Loucy (cell line): ENCODE results near the gene BRI3.

Experiments used
- H2AFZ ChIP-seq: fragments of 200-600 bp; sonication (generic); 2 replicates; pipeline ENCODE4 v1.6.0; 2016; ENCODE audit warnings: antibody characterized with exemption, mild to moderate bottlenecking, low read length, moderate library complexity
- H3F3A ChIP-seq: fragments of 200-600 bp; 2 replicates; pipeline ENCODE4 v1.6.0; 2016; ENCODE audit warnings: antibody characterized with exemption, low read depth, mild to moderate bottlenecking
- H3K27me3 ChIP-seq: fragments of 200-600 bp; sonication (generic); 2 replicates; pipeline ENCODE4 v1.6.1; 2014; ENCODE audit warnings: low read length, mild to moderate bottlenecking; ENCODE audit not compliant: insufficient read depth, poor library complexity, severe bottlenecking
- H3K36me3 ChIP-seq: fragments of 200-600 bp; sonication (generic); 2 replicates; pipeline ENCODE4 v1.6.1; 2016; ENCODE audit warnings: low read length; ENCODE audit not compliant: insufficient read depth
- H3K4me1 ChIP-seq: fragments of 200-600 bp; sonication (generic); 2 replicates; pipeline ENCODE4 v1.5.1; 2014; ENCODE audit warnings: low read length, mild to moderate bottlenecking; ENCODE audit not compliant: insufficient read depth, poor library complexity, severe bottlenecking
- H3K4me2 ChIP-seq: fragments of 200-600 bp; sonication (generic); 2 replicates; pipeline ENCODE4 v1.6.0; 2014; ENCODE audit warnings: antibody characterized with exemption, low read length, low read depth, mild to moderate bottlenecking; ENCODE audit not compliant: poor library complexity, severe bottlenecking
- H3K4me3 ChIP-seq: fragments of 200-600 bp; sonication (generic); 2 replicates; pipeline ENCODE4 v1.5.1; 2014; ENCODE audit warnings: low read length, mild to moderate bottlenecking, mixed read lengths; ENCODE audit not compliant: poor library complexity, severe bottlenecking
- H3K79me2 ChIP-seq: fragments of 200-600 bp; sonication (generic); 2 replicates; pipeline ENCODE4 v1.6.1; 2014; ENCODE audit warnings: low read length; ENCODE audit not compliant: insufficient read depth
- H3K9ac ChIP-seq: fragments of 200-600 bp; sonication (generic); 2 replicates; pipeline ENCODE4 v1.6.0; 2014; ENCODE audit warnings: mild to moderate bottlenecking, low read depth, low read length, moderate library complexity; ENCODE audit not compliant: poor library complexity, severe bottlenecking
- H3K9me2 ChIP-seq: fragments of 200-600 bp; sonication (generic); replicated peaks from 2 replicates; pipeline ENCODE4 v1.6.1; 2016; ENCODE audit warnings: low read depth, low read length, mixed read lengths
- H3K9me3 ChIP-seq: fragments of 200-600 bp; sonication (generic); 2 replicates; pipeline ENCODE4 v1.6.1; 2014; ENCODE audit warnings: mild to moderate bottlenecking, antibody characterized with exemption, low read length, low read depth; ENCODE audit not compliant: insufficient read depth
- H4K20me1 ChIP-seq: fragments of 200-600 bp; sonication (generic); 2 replicates; pipeline ENCODE4 v1.6.0; 2014; ENCODE audit warnings: antibody characterized with exemption, low read length, mild to moderate bottlenecking; ENCODE audit not compliant: insufficient read depth, poor library complexity, severe bottlenecking
- CTCF ChIP-seq: fragments of 200-600 bp; sonication (generic); conservative IDR thresholded peaks from 2 replicates; pipeline ENCODE4 v1.5.1; 2014; ENCODE audit warnings: mild to moderate bottlenecking, antibody characterized with exemption, low read length
- EZH2phosphoT487 ChIP-seq: fragments of 200-600 bp; IDR thresholded peaks from 2 replicates; pipeline ENCODE4 v1.6.1; 2018; ENCODE audit warnings: antibody characterized with exemption, mild to moderate bottlenecking, moderate library complexity, borderline replicate concordance

BRI3 gene

DNA sequence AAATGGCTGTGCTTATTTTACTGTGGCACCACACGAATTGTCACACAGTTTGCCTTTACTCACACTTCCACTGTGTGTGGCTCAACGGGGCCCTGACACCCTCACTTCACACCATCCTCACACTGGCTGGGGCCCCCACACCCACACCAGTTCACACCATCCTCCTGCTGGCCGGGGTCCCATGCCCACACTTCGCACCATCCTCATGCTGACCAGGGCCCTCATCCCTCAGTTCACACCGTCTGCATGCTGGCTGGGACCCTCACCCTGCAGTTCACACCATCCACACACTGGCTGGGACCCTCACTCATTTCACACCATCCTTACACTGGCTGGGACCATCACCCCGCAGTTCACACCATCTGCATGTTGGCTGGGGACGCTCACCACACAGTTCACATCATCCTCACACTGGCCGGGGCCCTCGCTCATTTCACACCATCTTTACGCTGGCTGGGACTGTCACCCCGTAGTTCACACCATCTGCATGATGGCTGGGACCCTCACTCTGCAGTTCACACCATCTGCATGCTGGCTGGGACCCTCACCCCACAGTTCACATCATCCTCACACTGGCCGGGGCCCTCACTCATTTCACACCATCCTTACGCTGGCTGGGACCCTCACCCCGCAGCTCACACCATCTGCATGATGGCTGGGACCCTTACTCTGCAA lies 36.0 kb downstream of the BRI3 start:
- Histone ChIP-seq H2AFZ (no peak overlapping the region), H3F3A (no peaks in the 10 kb centered on the region), H4K20me1 (no peaks in the 10 kb centered on the region), H3K36me3 (no peaks in the 10 kb centered on the region), H3K27me3 (no peaks in the 10 kb centered on the region), H3K9me2 (no peaks in the 10 kb centered on the region), H3K4me1 (no peaks in the 10 kb centered on the region), H3K9ac (no peak overlapping the region), H3K4me3 (no peak overlapping the region), H3K79me2 (no peaks in the 10 kb centered on the region), H3K9me3 (no peaks in the 10 kb centered on the region), H3K4me2 (no peak overlapping the region)
- no peak for TF ChIP-seq EZH2phosphoT487
- no peak for TF ChIP-seq CTCF

DNA sequence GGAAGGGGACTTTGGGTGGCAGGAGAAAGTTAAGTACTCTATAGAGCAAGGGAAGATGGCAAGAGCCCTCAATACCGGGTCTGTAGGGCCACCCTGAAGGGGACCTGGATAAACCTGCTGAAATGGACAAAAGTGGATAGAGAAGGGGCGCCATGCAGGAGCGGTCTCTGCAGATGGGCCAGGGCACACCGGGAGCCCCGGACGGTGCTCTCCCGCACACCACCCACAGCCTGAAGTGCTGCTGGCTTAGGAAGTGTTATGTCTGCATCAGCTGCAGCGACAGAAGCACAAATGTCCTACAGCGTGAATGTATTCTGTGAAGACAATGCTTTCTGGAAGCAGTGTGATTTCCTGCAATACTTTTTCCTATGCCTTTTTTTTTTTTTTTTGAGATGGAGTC lies 37.7 kb downstream of the BRI3 start:
- no peak overlapping the region for H3K4me3 ChIP-seq
- no peaks in the 10 kb centered on the region for H4K20me1 ChIP-seq
- no peaks in the 10 kb centered on the region for H3F3A ChIP-seq
- no peaks in the 10 kb centered on the region for H3K36me3 ChIP-seq
- TF ChIP-seq CTCF (no peak), EZH2phosphoT487 (no peak)
- no peaks in the 10 kb centered on the region for H3K79me2 ChIP-seq
- H2AFZ ChIP-seq, result no peak overlapping the region
- H3K4me1 ChIP-seq, result no peaks in the 10 kb centered on the region
- no peaks in the 10 kb centered on the region for H3K9me2 ChIP-seq
- H3K9me3 ChIP-seq, result no peaks in the 10 kb centered on the region
- H3K27me3 ChIP-seq, result no peaks in the 10 kb centered on the region
- H3K4me2 ChIP-seq, result no peak overlapping the region
- no peak overlapping the region for H3K9ac ChIP-seq

- Histone ChIP-seq H3K4me3 (no peak overlapping the region), H3K9me2 (no peaks in the 10 kb centered on the region), H3K9me3 (no peaks in the 10 kb centered on the region), H3K9ac (no peak overlapping the region), H3K79me2 (no peaks in the 10 kb centered on the region), H3K27me3 (no peaks in the 10 kb centered on the region), H4K20me1 (no peaks in the 10 kb centered on the region), H3F3A (no peaks in the 10 kb centered on the region), H3K4me2 (no peak overlapping the region), H3K4me1 (no peaks in the 10 kb centered on the region), H3K36me3 (no peaks in the 10 kb centered on the region), H2AFZ (no peak overlapping the region)
- TF ChIP-seq EZH2phosphoT487 (no peak), CTCF (no peak)
Measured at GRCh38 chr7:98321301-98321700, 39.8 kb downstream of the BRI3 start.
